ENCODE data around the gene SLC4A3.

GRCh38 chr2:219643084-219643473 lies 15.6 kb downstream of the SLC4A3 start:
- TF ChIP-seq POLR2A (IDR thresholded peaks at IDR 0.05), result no peak
- no peak for TF ChIP-seq CTCF (IDR thresholded peaks at IDR 0.05)
- TF ChIP-seq POLR2AphosphoS5 (IDR thresholded peaks at IDR 0.05; ENCODE audit: insufficient read depth in 1 of 2, low read depth in 1 of 2), result no peak

Data from vagina (tissue), 2 donors.